Stomach (tissue), 4 donors: Measurements from ENCODE around the gene PFDN4.

ENCODE experiments used
- CTCF ChIP-seq, 7 experiments: fragments of 450-650 bp in 4 of 7; fragments of 200-600 bp in 3 of 7; sonication (generic) in 3 of 7; IDR thresholded peaks; one replicate each; pipeline ENCODE4 v1.5.1; 2016 to 2019; ENCODE audit warnings: antibody characterized with exemption in 7 of 7, control low read depth in 2 of 7, mild to moderate bottlenecking in 1 of 7
- POLR2A ChIP-seq, 4 donors: fragments of 450-650 bp; IDR thresholded peaks; one replicate each; pipeline ENCODE4 v1.6.1; 2016; ENCODE audit warnings: antibody characterized with exemption in 4 of 4, control low read depth in 2 of 4, mild to moderate bottlenecking in 1 of 4, moderate library complexity in 1 of 4

- no peak for TF ChIP-seq CTCF (IDR thresholded peaks at IDR 0.05)
- TF ChIP-seq POLR2A (IDR thresholded peaks at IDR 0.05), result no peak
Observed at GRCh38 chr20:54160065-54161007, 47.6 kb upstream of the PFDN4 start.
